Hepatocyte (in vitro differentiated cells): ENCODE data around the gene PACRG. TPM values are rescaled to one million over a fixed set of nuclear protein-coding genes. Genes with fewer than 3 reads are reported as not detected.

Source experiments
- DNase-seq: peaks from one replicate; pipeline ENCODE4 v3.0.0-alpha.2; 2016; ENCODE audit warnings: low spot score
- H2AFZ ChIP-seq: fragments of 200-600 bp; sonication (generic); 2 replicates; pipeline ENCODE4 v1.6.0; 2016; ENCODE audit warnings: antibody characterized with exemption, mild to moderate bottlenecking
- H3K27ac ChIP-seq: fragments of 200-600 bp; sonication (generic); 2 replicates; pipeline ENCODE4 v1.5.1; 2016; ENCODE audit warnings: mild to moderate bottlenecking
- H3K27me3 ChIP-seq: fragments of 200-600 bp; sonication (generic); 2 replicates; pipeline ENCODE4 v1.6.1; 2016
- H3K36me3 ChIP-seq: fragments of 200-600 bp; sonication (generic); replicated peaks from 2 replicates; pipeline ENCODE4 v1.5.1; 2016; ENCODE audit warnings: low read depth; ENCODE audit not compliant: insufficient read depth
- H3K4me1 ChIP-seq: fragments of 200-600 bp; sonication (generic); 2 replicates; pipeline ENCODE4 v1.5.1; 2016; ENCODE audit warnings: mild to moderate bottlenecking, moderate library complexity; ENCODE audit not compliant: insufficient read depth
- H3K4me2 ChIP-seq: fragments of 200-600 bp; sonication (generic); 2 replicates; pipeline ENCODE4 v1.6.0; 2016
- H3K4me3 ChIP-seq: fragments of 200-600 bp; sonication (generic); 2 replicates; pipeline ENCODE4 v1.5.1; 2016; ENCODE audit warnings: mild to moderate bottlenecking
- H3K79me2 ChIP-seq: fragments of 200-600 bp; sonication (generic); 2 replicates; pipeline ENCODE4 v1.6.0; 2017; ENCODE audit warnings: mild to moderate bottlenecking
- H3K9me2 ChIP-seq: fragments of 200-600 bp; sonication (generic); replicated peaks from 2 replicates; pipeline ENCODE4 v1.6.0; 2017; ENCODE audit warnings: mild to moderate bottlenecking; ENCODE audit not compliant: insufficient read depth
- H3K9me3 ChIP-seq: fragments of 200-600 bp; sonication (generic); 2 replicates; pipeline ENCODE4 v1.5.1; 2016; ENCODE audit warnings: low read depth, mild to moderate bottlenecking
- H4K20me1 ChIP-seq: fragments of 200-600 bp; sonication (generic); 2 replicates; pipeline ENCODE4 v1.6.0; 2016; ENCODE audit warnings: mild to moderate bottlenecking; ENCODE audit not compliant: insufficient read depth, poor library complexity, severe bottlenecking
- CTCF ChIP-seq: fragments of 200-600 bp; sonication (generic); IDR thresholded peaks from 2 replicates; pipeline ENCODE4 v1.5.1; 2016; ENCODE audit warnings: antibody characterized with exemption, mild to moderate bottlenecking; ENCODE audit not compliant: poor library complexity
- EZH2 ChIP-seq: fragments of 200-600 bp; sonication (generic); IDR thresholded peaks from 2 replicates; pipeline ENCODE4 v1.6.1; 2016; ENCODE audit warnings: antibody characterized with exemption, mild to moderate bottlenecking, borderline replicate concordance
- EZH2phosphoT487 ChIP-seq: fragments of 200-600 bp; sonication (generic); IDR thresholded peaks from one replicate; pipeline ENCODE4 v1.6.1; 2018; ENCODE audit warnings: antibody characterized with exemption, mild to moderate bottlenecking, low read depth, moderate library complexity; ENCODE audit not compliant: unreplicated experiment, severe bottlenecking
- WGBS: methylation state at CpG from one replicate; pipeline ENCODE4 v1.1.6; 2016; ENCODE audit warnings: low lambda C conversion rate; ENCODE audit errors: missing lambda C conversion rate; 5-methylcytosine and 5-hydroxymethylcytosine counted together
- polyA plus RNA-seq: library from polyadenylated mRNA; unstranded; fragments of >200 nt; fragmentation: Nextera tagmentation; extraction: Ambion mirVana; gene quantifications from 2 replicates; pipeline ENCODE4 v1.2.1, GENCODE V29; 2016
- total RNA-seq: library from RNA; depleted of rRNA; stranded (reverse); fragments of >200 nt; gene quantifications from 2 replicates; pipeline ENCODE4 v1.2.3, GENCODE V29; 2014

Gene PACRG
- total and polyA plus RNA-seq, 2 experiments from 2014 or later: 0.91 to 2.6 TPM

GRCh38 chr6:162777091-162777490, 49.3 kb downstream of the PACRG start:
- no peak for TF ChIP-seq EZH2phosphoT487
- TF ChIP-seq CTCF: no peak
- TF ChIP-seq EZH2: no peak
- no peaks in the 10 kb centered on the region for H3K36me3 ChIP-seq
- 91% methylated on average over 7 of the region's 7 CpGs for WGBS
- H2AFZ ChIP-seq: no peak overlapping the region
- no peak overlapping the region for H3K4me2 ChIP-seq
- no peaks in the 10 kb centered on the region for H4K20me1 ChIP-seq
- no peaks in the 10 kb centered on the region for H3K79me2 ChIP-seq
- no peaks in the 10 kb centered on the region for H3K9me3 ChIP-seq
- no peaks in the 10 kb centered on the region for H3K4me1 ChIP-seq
- H3K4me3 ChIP-seq: no peak overlapping the region
- no peaks in the 10 kb centered on the region for H3K9me2 ChIP-seq
- no peaks in the 10 kb centered on the region for H3K27me3 ChIP-seq
- DNase-seq: no peak
- no peak overlapping the region for H3K27ac ChIP-seq

GRCh38 chr6:162778603-162779002, 50.8 kb downstream of the PACRG start:
- H4K20me1 ChIP-seq: no peaks in the 10 kb centered on the region
- TF ChIP-seq CTCF (no peak), EZH2phosphoT487 (no peak), EZH2 (no peak)
- DNase-seq: no peak

GRCh38 chr6:162785632-162786242, 58.0 kb downstream of the PACRG start:
- TF ChIP-seq EZH2phosphoT487: no peak
- TF ChIP-seq EZH2: no peak
- no peak for TF ChIP-seq CTCF
- H3K4me1 ChIP-seq: no peaks in the 10 kb centered on the region
- H3K27me3 ChIP-seq: no peaks in the 10 kb centered on the region
- H3K9me2 ChIP-seq: no peaks in the 10 kb centered on the region
- H3K27ac ChIP-seq: no peak overlapping the region
- no peaks in the 10 kb centered on the region for H3K9me3 ChIP-seq
- H3K79me2 ChIP-seq: no peaks in the 10 kb centered on the region
- H3K4me3 ChIP-seq: no peak overlapping the region
- H2AFZ ChIP-seq: no peak overlapping the region
- no peaks in the 10 kb centered on the region for H3K36me3 ChIP-seq
- no peak for DNase-seq
- 86% methylated on average over 7 of the region's 8 CpGs for WGBS
- H3K4me2 ChIP-seq: no peak overlapping the region
- no peaks in the 10 kb centered on the region for H4K20me1 ChIP-seq

More at GRCh38 chr6:162778603-162779002, 50.8 kb downstream of the PACRG start:
- H3K4me2 ChIP-seq: no peak overlapping the region
- no peak overlapping the region for H2AFZ ChIP-seq
- no peak overlapping the region for H3K27ac ChIP-seq
- H3K4me3 ChIP-seq: no peak overlapping the region
- H3K79me2 ChIP-seq: no peaks in the 10 kb centered on the region
- no peaks in the 10 kb centered on the region for H3K9me3 ChIP-seq
- H3K36me3 ChIP-seq: no peaks in the 10 kb centered on the region
- WGBS: 94% methylated on average over 8 of the region's 8 CpGs
- no peaks in the 10 kb centered on the region for H3K9me2 ChIP-seq
- no peaks in the 10 kb centered on the region for H3K4me1 ChIP-seq
- no peaks in the 10 kb centered on the region for H3K27me3 ChIP-seq
